Left ventricle myocardium inferior (tissue), 1 donor: Measurements from ENCODE around the gene PICALM. TPM values are rescaled to one million over a fixed set of nuclear protein-coding genes. Genes with fewer than 3 reads are reported as not detected.
A peak's percentile ranks its signal among the peaks of the same experiment; 100 is the strongest.
"Not testable (repeated sequence)": the region's sequence is repeated elsewhere in the genome, so short reads cannot be mapped to it uniquely, and the experiment has no call there.

ENCODE experiments used
- DNase-seq: peaks from one replicate; pipeline ENCODE4 v3.0.0-alpha.2; 2020
- H3K27ac ChIP-seq: fragments of 200-600 bp; replicated peaks from 2 replicates; pipeline ENCODE4 v1.8.0; 2021
- H3K27me3 ChIP-seq: fragments of 200-600 bp; 2 replicates; pipeline ENCODE4 v1.8.0; 2021; ENCODE audit warnings: low read depth
- H3K36me3 ChIP-seq: fragments of 200-600 bp; 2 replicates; pipeline ENCODE4 v1.8.0; 2021
- H3K4me1 ChIP-seq: fragments of 200-600 bp; 2 replicates; pipeline ENCODE4 v1.8.0; 2021
- H3K4me3 ChIP-seq: fragments of 200-600 bp; 2 replicates; pipeline ENCODE4 v1.8.0; 2021; ENCODE audit warnings: mild to moderate bottlenecking, moderate library complexity
- H3K9me3 ChIP-seq: fragments of 200-600 bp; replicated peaks from 2 replicates; pipeline ENCODE4 v1.8.0; 2021
- intact Hi-C: fragments of 100-400 bp; cut with micrococcal nuclease; formaldehyde crosslinking; loops from one replicate; pipeline ENCODE4 v1.11.0; 2022
- total RNA-seq: library from RNA; stranded (reverse); fragmentation: NEBNext Ultra II Directional; extraction: Animal tissue kit (Norgen Biotek cat#: 25700); gene quantifications from one replicate; pipeline ENCODE4 v1.2.1, GENCODE V29; 2021
- TF ChIP-seq, protein P1 (sequence below): fragments of 200-600 bp; IDR thresholded peaks from 2 replicates; pipeline ENCODE4 v1.8.0; 2021; ENCODE audit warnings: antibody characterized with exemption, mild to moderate bottlenecking, borderline replicate concordance
- donor health status: DM: no; HTN: yes; CAD: no; lungs with severe emphysema.

PICALM gene
- total RNA-seq, 1 donor from 2014 or later, result 133 TPM

DNA sequence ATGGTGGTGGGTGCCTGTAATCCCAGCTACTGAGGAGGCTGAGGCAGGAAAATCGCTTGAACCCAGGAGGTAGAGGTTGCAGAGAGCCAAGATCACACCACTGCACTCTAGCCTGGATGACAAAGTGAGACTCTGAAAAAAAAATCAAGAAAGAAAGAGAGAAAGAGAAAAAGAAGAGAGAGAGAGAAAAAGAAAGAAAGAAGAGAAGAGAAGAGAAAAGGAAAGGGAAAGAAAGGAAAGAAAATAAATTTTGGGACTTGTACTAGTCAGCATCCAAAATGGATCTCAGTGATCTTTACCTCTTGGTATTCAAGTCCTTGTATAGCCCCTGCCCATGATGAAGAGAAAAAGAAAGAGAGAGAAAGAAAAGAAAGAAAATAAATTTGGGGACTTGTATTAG, 22.2 kb upstream of the PICALM start:
- DNase-seq, result no peak
- no peaks in the 10 kb centered on the region for H3K27me3 ChIP-seq
- H3K4me3 ChIP-seq, result no peak overlapping the region
- H3K4me1 ChIP-seq, result peaks cover 13% of the 10 kb centered on the region
- H3K9me3 ChIP-seq, result no peaks in the 10 kb centered on the region
- H3K36me3 ChIP-seq, result no peaks in the 10 kb centered on the region
- TF ChIP-seq, protein P1, sequence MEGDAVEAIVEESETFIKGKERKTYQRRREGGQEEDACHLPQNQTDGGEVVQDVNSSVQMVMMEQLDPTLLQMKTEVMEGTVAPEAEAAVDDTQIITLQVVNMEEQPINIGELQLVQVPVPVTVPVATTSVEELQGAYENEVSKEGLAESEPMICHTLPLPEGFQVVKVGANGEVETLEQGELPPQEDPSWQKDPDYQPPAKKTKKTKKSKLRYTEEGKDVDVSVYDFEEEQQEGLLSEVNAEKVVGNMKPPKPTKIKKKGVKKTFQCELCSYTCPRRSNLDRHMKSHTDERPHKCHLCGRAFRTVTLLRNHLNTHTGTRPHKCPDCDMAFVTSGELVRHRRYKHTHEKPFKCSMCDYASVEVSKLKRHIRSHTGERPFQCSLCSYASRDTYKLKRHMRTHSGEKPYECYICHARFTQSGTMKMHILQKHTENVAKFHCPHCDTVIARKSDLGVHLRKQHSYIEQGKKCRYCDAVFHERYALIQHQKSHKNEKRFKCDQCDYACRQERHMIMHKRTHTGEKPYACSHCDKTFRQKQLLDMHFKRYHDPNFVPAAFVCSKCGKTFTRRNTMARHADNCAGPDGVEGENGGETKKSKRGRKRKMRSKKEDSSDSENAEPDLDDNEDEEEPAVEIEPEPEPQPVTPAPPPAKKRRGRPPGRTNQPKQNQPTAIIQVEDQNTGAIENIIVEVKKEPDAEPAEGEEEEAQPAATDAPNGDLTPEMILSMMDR, result no peak
- intact Hi-C loops, result no loop called here
- no peak overlapping the region for H3K27ac ChIP-seq

DNA sequence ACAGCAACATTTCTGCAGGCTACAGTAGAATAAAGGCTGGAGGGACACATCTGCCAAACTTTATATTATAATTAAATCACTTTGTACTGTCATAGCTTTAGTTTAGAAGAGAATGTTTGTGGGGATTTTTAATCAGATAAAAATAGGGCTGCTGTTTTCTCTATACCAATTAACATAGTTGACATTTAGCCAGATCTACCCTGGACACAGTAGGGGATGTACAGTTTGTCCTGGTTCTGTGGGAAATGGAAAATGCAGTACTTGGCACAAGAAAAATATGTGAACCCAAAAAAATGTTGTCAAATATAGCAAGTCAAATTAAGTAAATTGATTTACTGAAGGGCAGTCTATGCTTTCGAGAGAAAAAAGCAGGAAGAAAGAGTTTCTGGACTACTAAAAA, 20.8 kb upstream of the PICALM start:
- Histone ChIP-seq H3K4me1 (peaks cover 13% of the 10 kb centered on the region), H3K4me3 (no peak overlapping the region), H3K27ac (peak overlapping the region; percentile 49), H3K36me3 (no peaks in the 10 kb centered on the region), H3K9me3 (no peaks in the 10 kb centered on the region), H3K27me3 (no peaks in the 10 kb centered on the region)
- intact Hi-C loops, result no loop called here
- TF ChIP-seq, protein P1, result no peak
- DNase-seq, result no peak

GRCh38 chr11:86087688-86088087, 18.8 kb upstream of the PICALM start:
- H3K27me3 ChIP-seq, H3K4me3 ChIP-seq, intact Hi-C loops, DNase-seq, H3K36me3 ChIP-seq, H3K27ac ChIP-seq, H3K9me3 ChIP-seq: not testable (repeated sequence)
- peaks cover 13% of the 10 kb centered on the region for H3K4me1 ChIP-seq

DNA sequence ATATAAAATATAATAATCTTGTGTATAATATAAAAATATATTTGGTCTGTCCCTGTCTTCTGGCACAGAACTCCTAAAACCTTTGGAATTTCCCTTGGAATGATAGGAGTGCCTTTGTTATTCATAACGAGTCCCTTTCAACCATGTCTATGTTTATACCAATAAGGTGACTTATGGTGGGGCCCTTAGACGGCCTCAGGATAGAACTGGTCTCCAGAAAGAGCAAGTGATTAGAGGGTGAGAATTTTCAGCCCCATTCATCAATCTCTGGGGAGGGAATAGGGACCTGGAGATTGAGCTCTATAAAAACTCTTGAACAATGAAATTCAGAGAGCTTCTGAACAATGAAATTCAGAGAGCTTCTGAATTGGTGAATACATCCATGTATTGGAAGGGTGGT, 18.4 kb upstream of the PICALM start:
- intact Hi-C loops, result no loop called here
- no peaks in the 10 kb centered on the region for H3K27me3 ChIP-seq
- H3K27ac ChIP-seq, result no peak overlapping the region
- no peaks in the 10 kb centered on the region for H3K36me3 ChIP-seq
- TF ChIP-seq, protein P1, result no peak
- H3K9me3 ChIP-seq, result no peaks in the 10 kb centered on the region
- DNase-seq, result no peak
- H3K4me3 ChIP-seq, result no peak overlapping the region
- peaks cover 13% of the 10 kb centered on the region for H3K4me1 ChIP-seq

DNA sequence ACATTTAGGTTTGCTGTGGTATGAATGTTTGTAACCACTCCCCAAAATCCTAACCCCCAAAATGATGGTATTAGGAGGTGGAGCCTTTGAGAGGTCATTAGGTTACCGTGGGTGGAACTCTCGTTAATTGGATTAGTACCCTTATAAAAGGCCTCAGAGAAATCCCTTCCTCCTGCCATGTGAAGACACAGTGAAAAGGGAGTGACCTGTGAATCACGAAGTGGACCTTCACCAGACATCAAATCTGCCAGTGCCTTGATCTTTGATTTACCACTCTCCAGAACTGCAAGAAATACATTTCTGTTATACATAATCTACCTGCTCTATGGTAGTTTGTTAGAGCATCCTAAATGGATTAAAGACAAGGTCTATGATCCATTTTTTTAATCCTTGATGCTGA, 12.6 kb upstream of the PICALM start:
- no peaks in the 10 kb centered on the region for H3K27me3 ChIP-seq
- intact Hi-C loops, result no loop called here

GRCh38 chr11:86079421-86079820, 10.5 kb upstream of the PICALM start:
- H3K27me3 ChIP-seq, result no peaks in the 10 kb centered on the region
- no peaks in the 10 kb centered on the region for H3K9me3 ChIP-seq
- TF ChIP-seq, protein P1, result no peak
- intact Hi-C loops, result no loop called here
- H3K27ac ChIP-seq, result no peak overlapping the region
- H3K36me3 ChIP-seq, result no peaks in the 10 kb centered on the region
- H3K4me3 ChIP-seq, result no peak overlapping the region
- no peak for DNase-seq
- no peaks in the 10 kb centered on the region for H3K4me1 ChIP-seq

More for the DNA sequence above, 12.6 kb upstream of the PICALM start:
- TF ChIP-seq, protein P1, result no peak
- Histone ChIP-seq H3K27ac (no peak overlapping the region), H3K4me1 (no peaks in the 10 kb centered on the region), H3K36me3 (no peaks in the 10 kb centered on the region), H3K4me3 (no peak overlapping the region), H3K9me3 (no peaks in the 10 kb centered on the region)
- DNase-seq, result no peak
